HUES6 (cell line): ENCODE data around the gene MRGPRF.

Experiments used
- H3K27ac ChIP-seq: 2 replicates; pipeline ENCODE4 v1.7.0; 2013; ENCODE audit warnings: low read depth, mild to moderate bottlenecking, low read length, inconsistent platforms
- H3K27me3 ChIP-seq: 2 replicates; pipeline ENCODE4 v1.6.1; 2013; ENCODE audit warnings: low read length; ENCODE audit not compliant: control insufficient read depth, insufficient read depth
- H3K36me3 ChIP-seq: 2 replicates; pipeline ENCODE4 v1.6.1; 2013; ENCODE audit warnings: low read length; ENCODE audit not compliant: control insufficient read depth, insufficient read depth
- H3K4me1 ChIP-seq: 2 replicates; pipeline ENCODE4 v1.6.1; 2013; ENCODE audit warnings: low read length; ENCODE audit not compliant: control insufficient read depth, insufficient read depth
- H3K4me3 ChIP-seq: 2 replicates; pipeline ENCODE4 v1.5.1; 2013; ENCODE audit warnings: low read depth, low read length
- H3K9ac ChIP-seq: one replicate; pipeline ENCODE4 v1.6.1; 2013; ENCODE audit warnings: mild to moderate bottlenecking, low read length
- H3K9me3 ChIP-seq: 2 replicates; pipeline ENCODE4 v1.6.1; 2013; ENCODE audit warnings: low read depth, low read length; ENCODE audit not compliant: control insufficient read depth, insufficient read depth

The MRGPRF gene

DNA sequence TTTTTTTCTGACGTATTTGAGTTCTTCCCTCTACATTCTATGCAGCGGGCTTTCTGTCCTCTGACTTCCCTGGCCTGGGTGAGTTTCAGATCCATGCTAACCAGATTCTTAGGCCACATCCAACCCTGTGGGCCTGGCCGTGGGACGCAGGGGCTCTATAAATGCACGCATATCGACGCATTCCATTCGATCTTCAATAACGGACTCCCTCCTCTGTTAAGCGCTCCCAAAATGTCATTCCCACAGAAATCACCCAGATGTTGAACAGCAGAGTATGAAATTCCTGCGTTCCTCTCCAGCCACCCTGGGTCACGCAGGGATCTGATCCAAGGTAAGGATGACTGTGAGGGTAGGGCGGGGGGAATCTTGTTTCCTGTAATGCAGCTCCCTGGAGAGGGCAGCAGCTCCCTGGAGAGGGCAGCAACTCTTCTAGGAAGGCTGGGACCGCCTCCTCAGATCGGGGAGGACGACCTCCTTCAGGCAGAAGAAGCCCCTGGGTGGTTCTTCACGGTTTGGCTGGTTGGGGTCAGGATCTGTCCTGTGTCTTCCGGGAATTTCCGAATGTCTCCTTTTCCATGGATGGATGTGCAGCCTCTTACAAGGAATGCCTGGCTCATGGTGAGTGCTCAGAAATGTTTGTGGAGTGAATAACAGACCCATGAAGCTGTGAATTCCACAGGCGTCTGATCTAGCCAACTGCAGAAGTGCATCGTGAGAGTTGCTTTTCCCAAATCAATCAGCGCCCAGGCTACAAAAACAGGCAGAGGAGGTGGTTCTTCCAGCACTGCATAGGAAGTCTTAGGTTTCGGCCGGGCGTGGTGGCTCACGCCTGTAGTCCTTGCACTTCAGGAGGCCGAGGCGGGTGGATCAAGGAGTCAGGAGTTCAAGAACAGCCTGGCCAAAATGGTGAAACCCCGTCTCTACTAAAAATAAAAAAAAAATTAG lies 44.5 kb downstream of the MRGPRF start:
- peaks cover 2% of the 10 kb centered on the region; the same call in 1 of the 2 replicates for H3K4me1 ChIP-seq
- peaks cover 5% of the 10 kb centered on the region; the same call in 1 of the 2 replicates for H3K9me3 ChIP-seq
- H3K36me3 ChIP-seq, result no peaks in the 10 kb centered on the region
- no peak overlapping the region for H3K27ac ChIP-seq
- no peak overlapping the region for H3K9ac ChIP-seq
- no peak overlapping the region for H3K4me3 ChIP-seq
- no peaks in the 10 kb centered on the region for H3K27me3 ChIP-seq

DNA sequence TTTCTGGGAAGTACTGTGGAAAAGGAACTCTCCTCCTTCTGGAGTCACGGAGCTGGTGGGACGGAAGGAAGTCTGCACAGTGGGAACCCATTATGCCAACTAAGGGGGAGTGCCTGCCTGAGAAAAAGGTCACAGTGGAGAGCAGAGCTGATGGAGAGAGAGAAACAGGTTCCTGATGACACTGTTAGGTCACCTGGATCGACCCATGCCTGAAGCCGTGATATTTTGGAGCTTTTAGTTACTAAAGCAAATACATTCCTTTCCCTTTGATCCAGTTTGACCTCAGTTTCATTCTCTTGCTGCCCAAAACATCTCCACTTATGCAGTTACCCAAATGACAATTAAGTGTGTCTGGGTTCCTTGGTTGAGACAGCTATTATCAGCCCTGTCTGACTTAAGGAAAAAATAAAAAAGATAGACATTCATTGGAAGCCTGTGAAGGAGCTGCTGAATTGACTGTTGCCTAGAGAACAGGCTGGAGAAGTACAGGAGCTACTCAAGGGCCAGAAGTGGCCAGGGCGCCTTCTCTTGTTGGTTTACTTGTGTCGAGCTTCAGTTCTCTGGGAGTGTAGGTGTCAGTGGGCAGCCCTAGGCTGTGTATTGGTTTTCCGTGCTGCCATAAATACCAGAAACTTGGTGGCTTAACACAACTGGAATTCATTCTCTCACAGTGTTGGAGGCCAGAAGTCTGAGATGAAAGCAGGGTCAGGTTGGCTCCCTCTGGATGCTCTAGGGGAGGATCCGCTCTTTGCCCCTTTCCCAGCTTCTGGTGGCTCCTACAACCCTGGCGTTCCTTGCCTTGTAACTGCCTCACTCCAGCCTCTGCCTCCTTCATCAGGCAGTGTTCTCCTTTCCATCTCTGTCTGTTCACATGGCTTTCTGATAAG lies 45.9 kb downstream of the MRGPRF start:
- H3K4me3 ChIP-seq, result no peak overlapping the region
- no peaks in the 10 kb centered on the region for H3K27me3 ChIP-seq
- peaks cover 2% of the 10 kb centered on the region; the same call in 1 of the 2 replicates for H3K4me1 ChIP-seq
- no peak overlapping the region for H3K9ac ChIP-seq
- H3K36me3 ChIP-seq, result no peaks in the 10 kb centered on the region
- H3K27ac ChIP-seq, result no peak overlapping the region
- peaks cover 5% of the 10 kb centered on the region; the same call in 1 of the 2 replicates for H3K9me3 ChIP-seq

DNA sequence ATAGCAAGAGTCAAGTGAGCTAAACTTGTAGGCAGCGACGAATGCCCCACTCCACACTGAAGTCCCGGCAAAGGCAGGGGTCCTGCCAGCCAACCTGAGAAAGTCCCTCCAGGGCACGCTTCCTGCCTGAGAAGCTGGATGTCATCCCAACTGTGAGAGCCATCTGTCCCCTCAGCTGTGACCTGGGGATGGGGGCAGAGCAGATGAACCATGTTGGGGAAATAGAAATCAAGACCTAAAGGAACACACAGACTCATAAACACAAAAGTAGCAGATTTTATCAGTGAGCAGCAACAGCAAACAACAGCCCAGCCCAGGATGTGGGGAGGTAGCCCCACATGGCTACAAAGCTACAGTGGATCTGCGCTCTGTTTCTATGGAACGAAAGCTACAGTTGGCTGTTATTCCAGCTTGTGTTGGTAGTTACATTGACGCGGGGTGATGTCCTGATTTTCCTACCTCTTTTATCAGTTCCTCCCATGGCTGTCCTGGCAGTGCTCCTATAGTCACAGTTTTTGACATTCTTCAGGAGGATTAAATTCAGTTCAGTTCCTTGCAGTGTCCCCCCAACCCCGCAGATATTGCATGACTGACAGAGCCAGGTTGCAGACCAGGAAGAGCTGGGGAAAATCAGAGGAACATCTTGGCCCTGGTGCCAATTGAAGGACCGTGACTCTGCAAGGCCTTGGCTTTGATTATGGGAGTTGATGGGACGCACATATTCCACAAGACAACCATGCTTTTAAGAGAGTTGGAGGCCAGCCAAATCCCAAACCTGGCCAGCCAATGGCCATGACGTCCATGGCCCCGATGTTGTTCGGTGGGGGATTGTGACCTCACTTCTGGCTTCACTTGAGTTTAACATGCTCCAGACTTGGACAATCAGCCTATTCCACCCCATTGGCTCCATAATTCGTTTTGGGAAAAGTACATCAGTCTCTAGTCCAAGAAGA lies 46.9 kb downstream of the MRGPRF start:
- H3K27me3 ChIP-seq, result no peaks in the 10 kb centered on the region
- H3K9ac ChIP-seq, result no peak overlapping the region
- peaks cover 5% of the 10 kb centered on the region; the same call in 1 of the 2 replicates for H3K9me3 ChIP-seq
- H3K36me3 ChIP-seq, result no peaks in the 10 kb centered on the region
- H3K4me1 ChIP-seq, result peaks cover 2% of the 10 kb centered on the region; the same call in 1 of the 2 replicates
- H3K4me3 ChIP-seq, result no peak overlapping the region
- no peak overlapping the region for H3K27ac ChIP-seq

DNA sequence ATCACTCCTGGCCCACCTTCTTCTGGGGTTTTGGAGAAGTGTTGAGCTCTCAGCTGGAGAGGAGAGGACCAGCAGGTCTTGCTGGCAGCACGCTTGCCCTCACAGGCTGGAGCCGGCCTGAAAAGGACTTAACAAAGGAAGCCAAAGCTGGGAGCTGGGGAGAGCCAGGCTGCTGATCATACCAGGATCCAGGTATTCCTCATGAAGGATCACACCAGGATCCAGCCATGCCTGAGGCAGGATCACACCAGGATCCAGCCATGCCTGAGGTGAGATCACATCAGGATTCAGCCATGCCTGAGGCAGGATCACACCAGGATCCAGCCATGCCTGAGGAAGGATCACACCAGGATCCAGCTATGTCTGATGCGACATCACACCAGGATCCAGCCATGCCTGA lies 49.3 kb downstream of the MRGPRF start:
- Histone ChIP-seq H3K4me1 (peaks cover 2% of the 10 kb centered on the region; the same call in 1 of the 2 replicates), H3K9me3 (peaks cover 5% of the 10 kb centered on the region; the same call in 1 of the 2 replicates), H3K4me3 (no peak overlapping the region), H3K27ac (no peak overlapping the region), H3K9ac (no peak overlapping the region), H3K27me3 (no peaks in the 10 kb centered on the region), H3K36me3 (no peaks in the 10 kb centered on the region)

DNA sequence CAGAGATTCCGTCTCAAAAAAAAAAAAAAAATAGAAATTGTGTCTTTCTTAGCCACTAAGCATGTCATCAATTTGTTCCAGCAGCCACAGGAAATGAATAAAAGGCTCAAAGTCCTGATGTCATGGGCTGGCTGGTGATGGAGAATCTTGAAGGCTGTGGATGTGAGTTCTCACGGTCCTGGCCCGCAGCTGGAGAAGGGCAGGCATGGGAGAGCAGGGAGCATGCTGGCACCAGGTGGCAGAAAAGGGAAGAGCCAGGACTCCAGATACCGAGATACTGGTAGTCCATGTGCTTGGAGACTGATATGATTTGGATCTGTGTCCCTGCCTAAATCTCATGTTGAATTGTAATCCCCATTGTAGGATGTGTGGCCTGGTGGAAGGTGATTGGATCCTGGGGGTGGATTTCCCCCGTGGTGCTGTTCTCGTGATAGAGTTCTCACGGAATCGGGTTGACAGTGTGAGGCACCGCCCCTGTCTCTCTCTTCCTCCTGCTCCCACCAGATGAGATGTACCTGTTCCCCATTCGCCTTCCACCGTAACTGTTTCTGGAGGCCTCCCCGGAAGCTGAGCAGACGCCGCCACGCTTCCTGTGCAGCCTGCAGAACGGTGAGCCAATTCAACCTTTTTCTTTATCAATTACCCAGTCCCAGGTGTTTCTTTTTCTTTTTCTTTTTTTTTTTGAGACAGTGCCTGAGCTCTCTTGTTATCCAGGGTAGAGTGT lies 50.4 kb downstream of the MRGPRF start:
- H3K9ac ChIP-seq, result no peak overlapping the region
- peaks cover 5% of the 10 kb centered on the region; the same call in 1 of the 2 replicates for H3K9me3 ChIP-seq
- H3K4me1 ChIP-seq, result no peaks in the 10 kb centered on the region
- no peaks in the 10 kb centered on the region for H3K27me3 ChIP-seq
- no peaks in the 10 kb centered on the region for H3K36me3 ChIP-seq
- H3K27ac ChIP-seq, result no peak overlapping the region
- no peak overlapping the region for H3K4me3 ChIP-seq

DNA sequence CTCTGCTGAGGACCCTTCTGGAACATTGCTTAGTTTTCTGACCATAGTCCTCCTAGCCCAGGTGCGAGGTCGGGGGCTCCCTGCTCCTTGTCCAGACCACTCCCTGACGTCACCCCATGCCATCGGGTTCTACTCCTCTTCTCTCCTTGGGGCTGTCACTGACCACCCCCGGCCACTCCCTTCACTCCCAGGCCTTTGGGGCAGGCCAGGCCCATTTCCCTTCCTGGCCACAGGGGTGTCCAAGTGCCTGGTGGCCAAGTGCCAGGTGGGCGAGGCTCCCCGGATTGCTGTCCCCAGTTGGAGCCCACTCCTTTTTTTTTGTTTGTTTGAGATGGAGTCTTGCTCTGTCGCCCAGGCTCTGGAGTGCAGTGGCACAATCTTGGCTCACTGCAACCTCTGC lies 51.8 kb downstream of the MRGPRF start:
- Histone ChIP-seq H3K9me3 (peaks cover 5% of the 10 kb centered on the region; the same call in 1 of the 2 replicates), H3K9ac (no peak overlapping the region), H3K27me3 (no peaks in the 10 kb centered on the region), H3K4me1 (no peaks in the 10 kb centered on the region), H3K4me3 (no peak overlapping the region), H3K27ac (no peak overlapping the region), H3K36me3 (no peaks in the 10 kb centered on the region)

DNA sequence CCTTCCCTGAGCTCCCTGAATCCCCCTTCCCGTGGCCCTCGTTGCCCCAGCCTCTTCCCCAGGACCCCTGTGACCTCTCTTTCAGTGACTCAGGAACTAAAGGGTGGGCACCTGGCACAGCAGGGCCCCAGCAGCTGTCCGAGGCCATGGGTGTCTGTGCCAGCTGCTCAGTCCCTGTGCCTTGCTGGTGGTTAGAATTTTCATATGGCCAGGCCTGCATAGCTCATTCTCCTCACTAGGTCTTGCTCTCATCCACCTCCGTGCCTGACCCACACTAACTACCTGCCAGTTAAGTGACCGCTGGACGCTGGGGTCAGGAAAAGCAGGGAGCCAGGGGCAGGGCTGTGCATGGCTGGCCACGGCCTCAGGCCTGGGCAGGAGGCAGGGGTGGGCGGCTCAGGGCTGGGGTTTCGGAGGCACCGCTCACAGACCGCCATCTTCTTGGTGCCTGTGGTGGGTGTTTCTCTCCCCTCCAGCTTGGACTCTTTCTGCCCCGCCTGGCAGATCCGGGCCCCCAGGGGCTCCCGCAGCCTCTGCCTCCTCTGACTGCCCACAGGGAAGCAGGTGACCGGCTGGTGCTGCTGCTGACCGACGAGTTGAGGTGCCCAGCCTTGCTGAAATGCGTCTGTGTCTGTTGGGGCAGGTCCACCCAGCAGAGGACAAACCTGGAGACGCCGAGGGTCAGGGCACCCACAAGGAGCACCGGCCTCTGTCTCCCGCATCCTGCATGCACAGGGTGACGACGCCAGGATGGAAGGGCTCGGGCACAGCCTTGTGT lies 52.6 kb downstream of the MRGPRF start:
- no peak overlapping the region for H3K9ac ChIP-seq
- peaks cover 2% of the 10 kb centered on the region; the same call in 1 of the 2 replicates for H3K4me1 ChIP-seq
- no peak overlapping the region for H3K4me3 ChIP-seq
- no peaks in the 10 kb centered on the region for H3K36me3 ChIP-seq
- H3K27me3 ChIP-seq, result no peaks in the 10 kb centered on the region
- H3K27ac ChIP-seq, result no peak overlapping the region
- H3K9me3 ChIP-seq, result peaks cover 5% of the 10 kb centered on the region; the same call in 1 of the 2 replicates

DNA sequence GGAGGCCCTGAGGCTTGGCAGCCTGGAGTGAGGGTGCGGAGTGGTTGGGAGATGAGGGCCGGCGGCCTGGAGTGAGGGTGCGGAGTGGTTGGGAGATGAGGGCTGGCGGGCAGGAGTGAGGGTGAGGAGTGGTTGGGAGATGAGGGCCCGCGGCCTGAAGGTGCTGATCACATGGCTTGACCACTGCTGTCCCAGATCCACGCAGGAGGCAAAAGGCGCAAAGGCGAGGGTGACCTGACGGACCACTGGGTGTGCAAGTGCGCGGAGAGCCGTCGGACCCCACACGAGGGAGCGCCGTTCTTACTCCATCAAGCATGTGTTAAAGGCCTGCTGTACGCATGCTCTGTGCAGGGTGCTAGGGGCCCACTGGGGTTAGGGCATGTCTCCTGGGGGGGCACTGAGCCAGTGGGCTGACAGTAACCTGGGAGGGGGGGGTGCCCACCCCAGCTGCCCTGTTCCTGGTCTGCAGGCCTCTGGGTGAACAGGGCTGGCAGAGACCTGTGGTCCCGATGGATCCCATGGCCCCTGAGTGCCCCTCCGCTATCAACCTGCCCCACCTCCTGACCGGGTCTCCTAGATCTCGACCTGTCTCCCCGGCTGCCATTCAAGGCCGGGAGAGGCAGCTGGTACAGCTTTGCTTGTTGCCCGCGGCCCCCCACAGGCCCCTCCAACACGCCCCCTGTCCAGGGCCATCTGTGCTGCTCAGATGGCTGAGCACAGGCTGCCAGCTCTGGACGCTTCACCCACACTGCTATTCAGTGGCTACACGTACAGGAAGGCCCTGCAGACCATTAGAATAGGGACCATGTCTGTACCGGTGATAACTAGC lies 53.4 kb downstream of the MRGPRF start:
- no peaks in the 10 kb centered on the region for H3K27me3 ChIP-seq
- peaks cover 8% of the 10 kb centered on the region; the same call in 1 of the 2 replicates for H3K4me1 ChIP-seq

DNA sequence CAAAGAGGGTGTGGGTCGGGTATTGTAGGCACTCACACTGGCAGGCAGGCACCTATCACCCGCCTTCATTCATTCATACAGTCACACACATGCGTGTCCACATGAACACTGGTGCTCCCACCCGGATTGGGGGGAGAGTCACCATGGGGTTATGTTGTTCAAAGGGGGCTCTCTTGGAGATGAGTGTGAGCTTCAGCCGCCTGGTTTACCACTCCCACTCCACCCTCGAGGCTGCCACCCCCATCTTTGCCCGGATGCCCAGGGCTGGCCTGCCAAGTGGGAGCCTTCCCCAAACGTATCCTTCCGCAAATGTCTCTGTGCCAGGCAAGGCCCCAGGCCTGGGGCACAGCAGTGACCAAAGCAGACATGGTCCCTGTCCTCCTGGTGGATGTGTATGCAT lies 54.8 kb downstream of the MRGPRF start:
- Histone ChIP-seq H3K9me3 (no peaks in the 10 kb centered on the region), H3K27me3 (no peaks in the 10 kb centered on the region), H3K9ac (no peak overlapping the region), H3K4me3 (no peak overlapping the region), H3K27ac (no peak overlapping the region), H3K4me1 (peaks cover 8% of the 10 kb centered on the region; the same call in 1 of the 2 replicates), H3K36me3 (no peaks in the 10 kb centered on the region)

More for the DNA sequence above, 53.4 kb downstream of the MRGPRF start:
- Histone ChIP-seq H3K36me3 (no peaks in the 10 kb centered on the region), H3K9me3 (peaks cover 5% of the 10 kb centered on the region; the same call in 1 of the 2 replicates), H3K27ac (no peak overlapping the region), H3K4me3 (no peak overlapping the region), H3K9ac (no peak overlapping the region)
